GM21515 (cell line): Measurements from ENCODE around the gene NKX1-1.

Source experiments
- ATAC-seq: cut with Tn5 transposase; IDR thresholded peaks from one replicate; pipeline ENCODE4 v1.9.1; 2021; ENCODE audit not compliant: unreplicated experiment

Gene NKX1-1

GRCh38 chr4:1362046-1362445 is 44.2 kb downstream of the NKX1-1 start:
- no peak for ATAC-seq

GRCh38 chr4:1361431-1361830 is 44.8 kb downstream of the NKX1-1 start:
- no peak for ATAC-seq

GRCh38 chr4:1360423-1361283 is 45.6 kb downstream of the NKX1-1 start:
- no peak for ATAC-seq

- no peak for ATAC-seq
Measured at GRCh38 chr4:1359976-1360375, 46.3 kb downstream of the NKX1-1 start.

GRCh38 chr4:1359144-1359501 is 47.1 kb downstream of the NKX1-1 start:
- ATAC-seq = no peak

- ATAC-seq = no peak
Measured at GRCh38 chr4:1358421-1359143, 47.7 kb downstream of the NKX1-1 start.

- ATAC-seq = no peak
Measured at GRCh38 chr4:1357356-1358248, 48.6 kb downstream of the NKX1-1 start.

GRCh38 chr4:1356181-1356998 is 49.9 kb downstream of the NKX1-1 start:
- no peak for ATAC-seq

- ATAC-seq = no peak
Measured at GRCh38 chr4:1355378-1355777, 50.9 kb downstream of the NKX1-1 start.

GRCh38 chr4:1354983-1355275 is 51.3 kb downstream of the NKX1-1 start:
- ATAC-seq = no peak

GRCh38 chr4:1354136-1354982 is 51.9 kb downstream of the NKX1-1 start:
- no peak for ATAC-seq

GRCh38 chr4:1353186-1354055 is 52.8 kb downstream of the NKX1-1 start:
- ATAC-seq = no peak
